CD14-positive monocyte (primary cell): ENCODE results near the gene PLXNA4. TPM values are rescaled to one million over a fixed set of nuclear protein-coding genes. Genes with fewer than 3 reads are reported as not detected.

ENCODE experiments used
- DNase-seq, 3 donors: peaks; one replicate each; pipeline ENCODE4 v3.0.0-alpha.2; 2011 to 2022
- H2AFZ ChIP-seq: 2 replicates; pipeline ENCODE4 v1.6.0; 2012; ENCODE audit warnings: mild to moderate bottlenecking, low read depth, low read length, inconsistent platforms; ENCODE audit not compliant: insufficient read depth, poor library complexity, severe bottlenecking
- H3K27ac ChIP-seq, 2 donors: 1 replicate in 1 of 2; 2 replicates in 1 of 2; pipeline ENCODE4 v1.5.1; 2012 to 2013; ENCODE audit warnings: low read length in 2 of 2, control low read depth in 1 of 2, inconsistent platforms in 1 of 2, low read depth in 1 of 2, mild to moderate bottlenecking in 1 of 2
- H3K27me3 ChIP-seq, 2 donors: one replicate each; pipeline versions ENCODE4 v1.6.0 to v1.6.1; 2011 to 2013; ENCODE audit warnings: low read length in 2 of 2; ENCODE audit not compliant: control insufficient read depth in 2 of 2, insufficient read depth in 2 of 2
- H3K36me3 ChIP-seq, 2 donors: replicated peaks in 1 of 2; 1 replicate in 1 of 2; 2 replicates in 1 of 2; pipeline versions ENCODE4 v1.5.1 to v1.6.1; 2012 to 2013; ENCODE audit warnings: low read length in 2 of 2, control low read depth in 1 of 2, inconsistent platforms in 1 of 2, mild to moderate bottlenecking in 1 of 2; ENCODE audit not compliant: insufficient read depth in 2 of 2, control insufficient read depth in 1 of 2
- H3K4me1 ChIP-seq, 2 donors: 1 replicate in 1 of 2; 2 replicates in 1 of 2; pipeline versions ENCODE4 v1.5.1 to v1.6.1; 2012 to 2013; ENCODE audit warnings: low read length in 2 of 2, control low read depth in 1 of 2, inconsistent platforms in 1 of 2, mild to moderate bottlenecking in 1 of 2, moderate library complexity in 1 of 2; ENCODE audit not compliant: insufficient read depth in 2 of 2, control insufficient read depth in 1 of 2
- H3K4me2 ChIP-seq: replicated peaks from 2 replicates; pipeline ENCODE3; 2012; ENCODE audit warnings: low read length, moderate library complexity, mild to moderate bottlenecking; ENCODE audit not compliant: poor library complexity, severe bottlenecking; ENCODE audit errors: extremely low read depth
- H3K4me3 ChIP-seq, 3 experiments: fragments of 200-600 bp in 1 of 3; sonication (generic) in 1 of 3; replicated peaks in 1 of 3; 1 replicate in 2 of 3; 2 replicates in 1 of 3; pipeline ENCODE4 v1.5.1; 2011 to 2013; ENCODE audit warnings: low read length in 3 of 3, mild to moderate bottlenecking in 3 of 3, control low read depth in 2 of 3, low read depth in 2 of 3, inconsistent platforms in 1 of 3, moderate library complexity in 1 of 3
- H3K79me2 ChIP-seq: 2 replicates; pipeline ENCODE4 v1.6.0; 2012; ENCODE audit warnings: mild to moderate bottlenecking, control low read depth, inconsistent platforms, low read length, moderate library complexity; ENCODE audit not compliant: insufficient read depth
- H3K9ac ChIP-seq: 2 replicates; pipeline ENCODE4 v1.6.0; 2017; ENCODE audit warnings: low read length, mild to moderate bottlenecking; ENCODE audit not compliant: insufficient read depth, poor library complexity, severe bottlenecking
- H3K9me3 ChIP-seq, 2 donors: replicated peaks in 1 of 2; 1 replicate in 1 of 2; 2 replicates in 1 of 2; pipeline versions ENCODE4 v1.5.1 to v1.6.1; 2012 to 2013; ENCODE audit warnings: low read length in 2 of 2, control low read depth in 1 of 2; ENCODE audit not compliant: control insufficient read depth in 1 of 2, insufficient read depth in 1 of 2
- H4K20me1 ChIP-seq: 2 replicates; pipeline ENCODE4 v1.6.0; 2012; ENCODE audit warnings: mild to moderate bottlenecking, low read length, control low read depth, moderate library complexity; ENCODE audit not compliant: insufficient read depth
- H3K27ac Mint-ChIP-seq, 7 donors: one replicate each; pipeline ENCODE4 v1.8.0; 2020; ENCODE audit warnings: mild to moderate bottlenecking in 7 of 7, mixed read lengths in 7 of 7, moderate library complexity in 6 of 7, inconsistent platforms in 2 of 7
- H3K27me3 Mint-ChIP-seq, 3 donors: one replicate each; pipeline ENCODE4 v1.8.0; 2021 to 2022; ENCODE audit warnings: low read depth in 3 of 3, mild to moderate bottlenecking in 3 of 3, mixed read lengths in 3 of 3, moderate library complexity in 3 of 3, inconsistent platforms in 1 of 3
- H3K36me3 Mint-ChIP-seq, 2 donors: one replicate each; pipeline ENCODE4 v1.8.0; 2020; ENCODE audit warnings: mixed read lengths in 2 of 2, inconsistent platforms in 1 of 2, mild to moderate bottlenecking in 1 of 2
- H3K4me1 Mint-ChIP-seq: one replicate; pipeline ENCODE4 v1.8.0; 2020; ENCODE audit warnings: mild to moderate bottlenecking, mixed read lengths
- H3K4me3 Mint-ChIP-seq, 2 donors: one replicate each; pipeline ENCODE4 v1.8.0; 2020; ENCODE audit warnings: mild to moderate bottlenecking in 2 of 2, mixed read lengths in 2 of 2, moderate library complexity in 1 of 2
- H3K9me3 Mint-ChIP-seq, 7 donors: one replicate each; pipeline ENCODE4 v1.8.0; 2020 to 2022; ENCODE audit warnings: mixed read lengths in 7 of 7, mild to moderate bottlenecking in 6 of 7, moderate library complexity in 6 of 7, inconsistent platforms in 2 of 7
- WGBS: methylation state at CpG from one replicate; pipeline ENCODE4 v1.1.5; 2013; ENCODE audit warnings: missing lambda C conversion rate; ENCODE audit not compliant: insufficient coverage; 5-methylcytosine and 5-hydroxymethylcytosine counted together
- intact Hi-C, 2 donors: fragments of 100-400 bp; cut with micrococcal nuclease; formaldehyde crosslinking; loops; one replicate each; pipeline versions ENCODE4 v1.15.0 to v1.15.1; 2023
- polyA plus RNA-seq, 3 donors: library from polyadenylated mRNA; depleted of rRNA in 1 of 3; unstranded in 2 of 3; stranded (reverse) in 1 of 3; fragments of 300-500 nt in 2 of 3; fragments of >200 nt in 1 of 3; fragmentation: Illumina TruSeq in 2 of 3; gene quantifications; 1 replicate in 2 of 3; 2 replicates in 1 of 3; pipeline ENCODE4 v1.2.3, GENCODE V29; 2012 to 2021
- TF ChIP-seq, protein P1 (sequence below): fragments of 200-600 bp; IDR thresholded peaks from one replicate; pipeline ENCODE4 v1.8.0; 2022; ENCODE audit warnings: antibody characterized with exemption, mild to moderate bottlenecking

Gene PLXNA4
- polyA plus RNA-seq, 3 donors = not detected

DNA sequence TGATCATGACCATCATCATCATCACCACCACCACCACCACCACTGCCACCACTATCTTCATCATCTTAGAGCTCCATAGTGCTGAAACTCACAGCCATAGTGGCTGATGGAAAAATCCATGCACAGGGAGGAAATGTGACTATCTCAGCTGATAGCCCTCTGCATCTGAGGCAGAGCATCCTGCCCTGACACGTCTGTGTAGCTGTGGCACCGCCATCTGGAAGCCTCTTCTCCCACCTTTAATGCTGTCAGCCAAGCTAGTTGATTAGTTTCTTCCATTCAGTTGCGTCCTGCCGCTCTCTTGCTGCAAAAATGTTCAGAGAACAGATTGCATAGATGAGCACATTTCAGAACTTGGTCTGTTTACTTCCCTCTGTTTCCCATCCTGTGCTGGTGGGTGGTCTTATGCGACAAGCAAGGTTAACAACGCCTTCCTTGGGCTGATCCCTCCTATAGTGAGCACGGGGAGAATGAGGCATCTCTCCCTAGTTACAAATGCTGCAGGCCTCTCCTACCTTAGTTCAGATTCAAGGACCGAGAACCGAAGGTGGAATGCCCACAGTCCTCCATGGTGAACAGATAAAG is 478.6 kb downstream of the PLXNA4 start:
- no peak overlapping the region for H3K4me3 Mint-ChIP-seq
- Histone ChIP-seq H3K9ac (no peak overlapping the region), H3K9me3 (no peaks in the 10 kb centered on the region), H2AFZ (no peak overlapping the region), H3K4me2 (no peak overlapping the region), H3K27ac (no peak overlapping the region), H4K20me1 (no peaks in the 10 kb centered on the region), H3K27me3 (no peaks in the 10 kb centered on the region), H3K4me1 (no peaks in the 10 kb centered on the region), H3K36me3 (no peaks in the 10 kb centered on the region), H3K79me2 (no peaks in the 10 kb centered on the region), H3K4me3 (no peak overlapping the region)
- peaks cover 3 to 6% (median 4%) of the 10 kb centered on the region in 3 donors for H3K27me3 Mint-ChIP-seq
- intact Hi-C loops = no loop called here
- WGBS = 67% methylated on average over 7 of the region's 9 CpGs
- H3K27ac Mint-ChIP-seq = no peak overlapping the region
- H3K36me3 Mint-ChIP-seq = no peaks in the 10 kb centered on the region
- TF ChIP-seq, protein P1, sequence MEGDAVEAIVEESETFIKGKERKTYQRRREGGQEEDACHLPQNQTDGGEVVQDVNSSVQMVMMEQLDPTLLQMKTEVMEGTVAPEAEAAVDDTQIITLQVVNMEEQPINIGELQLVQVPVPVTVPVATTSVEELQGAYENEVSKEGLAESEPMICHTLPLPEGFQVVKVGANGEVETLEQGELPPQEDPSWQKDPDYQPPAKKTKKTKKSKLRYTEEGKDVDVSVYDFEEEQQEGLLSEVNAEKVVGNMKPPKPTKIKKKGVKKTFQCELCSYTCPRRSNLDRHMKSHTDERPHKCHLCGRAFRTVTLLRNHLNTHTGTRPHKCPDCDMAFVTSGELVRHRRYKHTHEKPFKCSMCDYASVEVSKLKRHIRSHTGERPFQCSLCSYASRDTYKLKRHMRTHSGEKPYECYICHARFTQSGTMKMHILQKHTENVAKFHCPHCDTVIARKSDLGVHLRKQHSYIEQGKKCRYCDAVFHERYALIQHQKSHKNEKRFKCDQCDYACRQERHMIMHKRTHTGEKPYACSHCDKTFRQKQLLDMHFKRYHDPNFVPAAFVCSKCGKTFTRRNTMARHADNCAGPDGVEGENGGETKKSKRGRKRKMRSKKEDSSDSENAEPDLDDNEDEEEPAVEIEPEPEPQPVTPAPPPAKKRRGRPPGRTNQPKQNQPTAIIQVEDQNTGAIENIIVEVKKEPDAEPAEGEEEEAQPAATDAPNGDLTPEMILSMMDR = no peak
- no peaks in the 10 kb centered on the region for H3K4me1 Mint-ChIP-seq
- peaks cover 0 to 5% (median 2%) of the 10 kb centered on the region in 7 donors for H3K9me3 Mint-ChIP-seq
- DNase-seq = no peak

DNA sequence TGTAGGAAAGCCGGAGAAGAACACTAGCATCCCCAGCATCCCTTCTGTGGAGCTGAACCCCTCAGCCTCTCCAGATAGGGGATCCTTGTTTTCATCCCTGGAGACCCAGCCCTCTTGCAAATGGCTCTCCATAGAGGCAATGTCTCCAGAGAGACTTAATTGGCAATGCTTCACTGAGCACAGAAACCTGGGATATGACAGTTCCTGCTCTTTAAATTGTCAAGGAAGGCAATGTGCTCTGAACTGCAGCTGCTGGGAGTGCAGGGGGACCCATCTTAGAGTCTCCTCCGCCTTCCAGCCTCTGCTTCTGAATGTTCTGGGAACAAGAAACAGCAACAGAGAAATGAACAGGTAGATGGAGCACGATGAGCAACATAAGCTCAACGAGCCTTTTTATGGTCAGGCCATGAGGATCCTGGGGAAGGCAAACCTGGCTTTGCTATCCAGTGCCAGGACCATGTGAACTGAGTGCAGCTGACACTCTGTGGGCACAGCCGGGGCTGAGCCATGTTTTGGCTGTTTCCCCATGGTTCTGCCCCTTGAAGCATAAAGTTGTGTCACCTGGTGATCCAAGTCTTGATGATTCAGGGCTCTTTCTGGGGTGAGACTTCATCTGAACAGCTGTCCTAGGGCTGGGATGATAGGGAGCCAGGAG is 481.0 kb downstream of the PLXNA4 start:
- Histone ChIP-seq H3K4me2 (no peak overlapping the region), H3K79me2 (no peaks in the 10 kb centered on the region), H3K9ac (no peak overlapping the region), H3K4me3 (no peak overlapping the region), H3K4me1 (no peaks in the 10 kb centered on the region), H2AFZ (no peak overlapping the region), H3K36me3 (no peaks in the 10 kb centered on the region), H4K20me1 (no peaks in the 10 kb centered on the region), H3K9me3 (no peaks in the 10 kb centered on the region), H3K27ac (no peak overlapping the region), H3K27me3 (no peaks in the 10 kb centered on the region)
- Mint-ChIP-seq H3K27me3 (peaks cover 2 to 6% (median 2%) of the 10 kb centered on the region in 3 donors), H3K4me3 (no peak overlapping the region), H3K27ac (peak overlapping the region in 1 of 7 donors; percentile 46), H3K36me3 (no peaks in the 10 kb centered on the region), H3K4me1 (no peaks in the 10 kb centered on the region), H3K9me3 (peaks cover 0 to 3% (median 0%) of the 10 kb centered on the region in 7 donors)
- WGBS = 68% methylated on average over 5 of the region's 5 CpGs
- TF ChIP-seq, protein P1 = no peak
- intact Hi-C loops = no loop called here
- DNase-seq = no peak
